Measurements from ENCODE around the gene CTNNA2.

Gene CTNNA2

DNA sequence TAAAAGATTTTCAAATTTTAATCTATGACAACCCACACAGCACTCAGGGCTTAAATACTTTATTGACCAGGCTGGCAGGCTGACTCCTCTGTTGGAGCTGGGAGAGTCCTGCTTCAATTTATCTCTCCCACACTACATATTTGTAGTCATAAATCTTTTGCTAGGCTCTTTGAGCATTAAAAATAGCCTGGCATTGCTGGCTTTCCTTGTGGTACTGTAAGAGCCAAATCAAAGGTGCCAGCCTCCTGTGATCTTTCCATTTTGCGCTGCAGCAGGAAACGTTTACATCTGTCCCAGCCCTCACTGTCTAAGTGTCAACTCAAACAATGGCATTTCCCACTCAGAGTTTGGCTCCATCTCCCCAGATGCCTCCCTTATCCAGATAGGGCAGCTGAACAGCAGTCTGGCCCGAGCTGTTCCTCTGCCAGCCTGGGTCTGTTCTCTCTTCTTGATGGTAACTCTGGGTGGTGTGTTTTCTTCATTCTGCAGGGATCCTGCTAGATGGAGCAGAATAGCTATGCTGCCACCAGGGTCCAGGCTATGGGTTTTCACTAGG lies 729.6 kb downstream of the CTNNA2 start:
- DNase-seq: no peak

GRCh38 chr2:80244905-80245584 lies 732.2 kb downstream of the CTNNA2 start:
- DNase-seq: no peak

DNA sequence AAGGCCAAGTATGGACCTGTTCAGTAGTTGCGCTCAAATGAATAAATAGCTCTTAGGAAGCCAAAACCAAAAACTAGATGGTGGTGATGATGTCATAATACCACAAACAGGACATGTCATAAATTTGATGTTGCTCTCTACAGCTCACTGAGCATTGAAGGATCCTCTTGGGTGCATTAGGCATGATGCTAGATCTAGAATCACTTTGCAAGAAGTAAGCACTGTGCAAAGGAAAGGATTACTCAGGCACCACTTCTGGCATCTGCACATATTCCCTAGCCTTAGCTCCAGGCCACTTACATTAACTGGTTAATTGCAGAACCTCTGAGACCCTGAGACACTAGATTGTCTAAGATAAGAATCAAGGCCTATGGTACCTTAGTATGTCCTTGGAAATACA lies 733.7 kb downstream of the CTNNA2 start:
- DNase-seq: no peak

- no peak for DNase-seq
These were observed 734.5 kb downstream of the CTNNA2 start for GRCh38 chr2:80247339-80247738.

GRCh38 chr2:80248146-80248545 lies 735.3 kb downstream of the CTNNA2 start:
- no peak for DNase-seq

GRCh38 chr2:80252294-80252986 lies 739.6 kb downstream of the CTNNA2 start:
- no peak for DNase-seq

DNA sequence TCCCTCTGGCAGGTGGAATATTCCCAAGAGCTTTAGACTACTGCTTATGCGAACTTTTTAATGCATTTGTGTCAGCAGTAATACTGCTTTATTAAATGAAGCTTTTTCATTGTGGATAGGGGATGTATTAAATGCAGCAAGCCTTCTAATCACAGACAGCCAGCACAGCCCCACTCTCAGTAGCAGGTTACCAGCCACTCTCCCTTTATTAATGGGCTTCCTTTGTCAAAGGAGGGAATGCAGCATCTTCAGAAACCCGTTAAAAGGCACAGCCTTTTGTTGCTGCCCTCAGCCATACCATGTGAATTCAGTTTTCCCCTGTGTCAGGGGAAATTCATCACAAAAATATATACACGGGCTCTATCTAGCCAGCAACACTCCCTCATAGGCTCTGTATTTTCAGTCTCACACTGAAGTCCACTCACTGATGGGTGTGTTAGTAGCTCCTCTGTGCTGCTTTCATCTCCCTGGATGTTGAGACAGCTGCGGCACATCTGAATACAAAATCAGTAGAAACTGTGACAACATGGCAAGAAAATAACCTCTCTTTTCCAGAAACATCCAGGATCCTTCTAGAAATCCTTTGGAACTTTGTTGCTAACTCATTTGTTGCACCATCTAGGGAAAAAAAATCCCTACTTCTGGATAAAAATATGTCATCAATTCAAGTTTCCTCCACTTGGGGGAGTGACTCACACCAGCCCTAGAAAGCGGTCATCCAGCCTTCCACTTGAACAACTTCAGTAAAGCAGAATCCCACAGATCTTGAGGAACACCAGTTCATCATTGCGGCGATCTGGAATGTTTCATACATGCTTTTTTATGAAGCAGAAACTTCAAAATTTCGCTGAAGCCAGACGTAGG lies 743.3 kb downstream of the CTNNA2 start:
- no peak for DNase-seq

- DNase-seq: no peak
These were observed 743.9 kb downstream of the CTNNA2 start for GRCh38 chr2:80256782-80257167.

DNA sequence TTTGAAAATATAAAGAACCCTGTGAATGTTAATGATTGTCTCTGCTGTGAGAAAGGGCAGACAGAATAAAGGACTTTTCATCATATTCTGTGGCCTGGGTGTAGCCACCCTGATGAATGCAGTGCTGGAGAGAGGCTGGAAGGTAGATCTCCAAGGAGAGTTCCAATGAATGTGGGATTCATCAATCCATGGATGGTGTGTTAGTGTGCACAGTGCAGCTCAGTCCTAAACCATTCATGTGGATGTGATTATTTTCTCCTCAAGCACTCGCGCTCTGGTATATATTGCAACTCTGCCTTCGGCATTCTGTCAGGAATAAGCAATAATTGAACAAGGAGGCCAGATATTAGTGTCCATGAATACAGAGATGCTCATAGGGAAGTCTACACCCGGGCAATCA lies 744.6 kb downstream of the CTNNA2 start:
- no peak for DNase-seq

DNA sequence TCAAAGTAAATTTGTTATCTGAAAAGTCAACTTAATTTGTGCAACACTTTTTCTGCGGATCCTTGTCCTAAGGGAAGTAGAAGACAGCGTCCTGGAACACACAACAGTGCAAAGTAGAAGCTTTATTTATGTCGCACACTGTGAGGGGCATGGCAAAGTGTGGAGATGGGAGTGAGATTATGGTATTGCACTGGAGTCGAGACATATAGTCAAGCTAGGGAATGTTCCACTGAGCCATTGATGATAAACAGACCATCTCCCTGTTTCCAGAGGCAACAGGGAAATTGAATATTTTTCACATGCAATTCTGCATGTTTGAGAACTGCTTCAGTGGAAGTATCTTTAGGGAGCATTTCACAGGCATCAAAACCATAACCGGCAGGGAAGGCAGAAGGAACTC lies 745.5 kb downstream of the CTNNA2 start:
- DNase-seq: no peak

DNA sequence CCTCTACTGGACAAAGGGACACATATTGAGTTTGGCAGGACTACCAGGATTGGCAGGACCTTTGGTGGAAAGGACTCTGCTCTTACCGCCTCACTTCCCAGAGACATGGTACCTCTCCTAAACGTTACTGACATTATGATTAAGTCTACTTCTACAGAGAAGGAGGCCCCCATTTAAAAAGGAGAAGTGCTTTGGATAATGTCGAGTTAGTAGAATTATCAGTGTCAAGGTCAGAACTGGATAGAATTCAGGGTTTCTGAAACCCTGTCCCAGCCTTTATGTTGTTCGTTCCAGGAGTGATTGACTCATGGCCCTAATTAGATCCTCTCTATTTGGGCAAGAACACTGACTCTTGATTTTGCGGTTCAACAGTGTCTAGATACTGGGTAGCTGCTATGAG lies 745.9 kb downstream of the CTNNA2 start:
- no peak for DNase-seq

GRCh38 chr2:80259292-80259691 lies 746.4 kb downstream of the CTNNA2 start:
- no peak for DNase-seq

- no peak for DNase-seq
These were observed 753.4 kb downstream of the CTNNA2 start for GRCh38 chr2:80266231-80266630.

- no peak for DNase-seq
These were observed 757.0 kb downstream of the CTNNA2 start for GRCh38 chr2:80269806-80270205.

- no peak for DNase-seq
These were observed 767.7 kb downstream of the CTNNA2 start for GRCh38 chr2:80280598-80280997.

GRCh38 chr2:80281049-80281448 lies 768.2 kb downstream of the CTNNA2 start:
- DNase-seq: no peak

GRCh38 chr2:80288576-80288975 lies 775.7 kb downstream of the CTNNA2 start:
- DNase-seq: no peak

- DNase-seq: no peak
These were observed 778.8 kb downstream of the CTNNA2 start for GRCh38 chr2:80291656-80292055.

- no peak for DNase-seq
These were observed 779.6 kb downstream of the CTNNA2 start for GRCh38 chr2:80292474-80292873.

GRCh38 chr2:80293039-80293438 lies 780.2 kb downstream of the CTNNA2 start:
- DNase-seq: no peak

GRCh38 chr2:80298954-80299353 lies 786.1 kb downstream of the CTNNA2 start:
- DNase-seq: no peak

DNA sequence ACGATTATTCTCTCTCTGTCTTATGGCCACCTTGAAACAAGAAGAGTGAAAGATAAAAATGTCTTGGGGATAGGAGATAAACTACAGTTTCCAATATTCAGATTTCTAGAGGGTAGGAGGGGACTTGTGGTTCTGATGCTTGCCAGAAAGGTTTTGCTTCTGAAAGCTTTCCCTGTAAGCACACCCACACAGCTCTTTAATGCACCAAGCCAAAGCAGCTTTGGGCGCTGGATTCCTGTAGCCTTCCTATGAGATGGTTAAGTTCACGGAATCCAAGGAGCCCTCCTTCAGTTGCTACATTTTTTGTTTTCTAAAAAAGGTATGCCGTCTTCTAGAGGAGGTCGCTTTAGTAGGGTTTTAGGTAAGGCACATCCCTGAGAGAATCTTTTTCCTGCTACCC lies 786.8 kb downstream of the CTNNA2 start:
- no peak for DNase-seq

- no peak for DNase-seq
These were observed 787.5 kb downstream of the CTNNA2 start for GRCh38 chr2:80300346-80300745.

GRCh38 chr2:80300954-80301353 lies 788.1 kb downstream of the CTNNA2 start:
- DNase-seq: no peak

All from COR-L47 (cell line).